IPS-20b (cell line): ENCODE data around the gene ERH.

Experiments
- H3K27ac ChIP-seq: one replicate; pipeline ENCODE4 v1.5.1; 2013; ENCODE audit warnings: low read length
- H3K27me3 ChIP-seq: 2 replicates; pipeline ENCODE4 v1.6.1; 2013; ENCODE audit warnings: mild to moderate bottlenecking, low read length, inconsistent platforms; ENCODE audit not compliant: insufficient read depth
- H3K36me3 ChIP-seq: 2 replicates; pipeline ENCODE4 v1.6.1; 2013; ENCODE audit warnings: low read depth, mild to moderate bottlenecking, inconsistent platforms, low read length, moderate library complexity; ENCODE audit not compliant: insufficient read depth
- H3K4me1 ChIP-seq: 2 replicates; pipeline ENCODE4 v1.6.1; 2013; ENCODE audit warnings: mild to moderate bottlenecking, control low read depth, inconsistent platforms, low read length, moderate library complexity; ENCODE audit not compliant: insufficient read depth
- H3K4me3 ChIP-seq: 2 replicates; pipeline ENCODE4 v1.5.1; 2013; ENCODE audit warnings: mild to moderate bottlenecking, low read length, inconsistent platforms
- H3K9ac ChIP-seq: 2 replicates; pipeline ENCODE4 v1.6.1; 2013; ENCODE audit warnings: low read depth, mild to moderate bottlenecking, inconsistent platforms, low read length, moderate library complexity
- H3K9me3 ChIP-seq: 2 replicates; pipeline ENCODE4 v1.6.1; 2013; ENCODE audit warnings: mild to moderate bottlenecking, low read depth, low read length, inconsistent platforms; ENCODE audit not compliant: insufficient read depth

Gene ERH

GRCh38 chr14:69366761-69367160, 31.3 kb downstream of the ERH start:
- Histone ChIP-seq H3K4me3 (no peak overlapping the region), H3K27ac (no peak overlapping the region), H3K9ac (no peak overlapping the region), H3K36me3 (no peaks in the 10 kb centered on the region), H3K27me3 (no peaks in the 10 kb centered on the region), H3K4me1 (0 out of 2 replicates have a peak, but pooled peaks cover 2% of the 10 kb centered on the region), H3K9me3 (no peaks in the 10 kb centered on the region)

GRCh38 chr14:69366069-69366468, 32.0 kb downstream of the ERH start:
- Histone ChIP-seq H3K27me3 (no peaks in the 10 kb centered on the region), H3K9me3 (no peaks in the 10 kb centered on the region), H3K4me3 (no peak overlapping the region), H3K36me3 (no peaks in the 10 kb centered on the region), H3K4me1 (0 out of 2 replicates have a peak, but pooled peaks cover 2% of the 10 kb centered on the region), H3K9ac (no peak overlapping the region), H3K27ac (no peak overlapping the region)

GRCh38 chr14:69364378-69364777, 33.7 kb downstream of the ERH start:
- no peak overlapping the region for H3K9ac ChIP-seq
- H3K9me3 ChIP-seq = no peaks in the 10 kb centered on the region
- H3K27ac ChIP-seq = no peak overlapping the region
- H3K4me1 ChIP-seq = no peaks in the 10 kb centered on the region
- H3K27me3 ChIP-seq = no peaks in the 10 kb centered on the region
- H3K4me3 ChIP-seq = no peak overlapping the region
- H3K36me3 ChIP-seq = no peaks in the 10 kb centered on the region

GRCh38 chr14:69363964-69364363, 34.1 kb downstream of the ERH start:
- Histone ChIP-seq H3K4me1 (no peaks in the 10 kb centered on the region), H3K27ac (no peak overlapping the region), H3K9ac (no peak overlapping the region), H3K27me3 (no peaks in the 10 kb centered on the region), H3K4me3 (no peak overlapping the region), H3K36me3 (no peaks in the 10 kb centered on the region), H3K9me3 (no peaks in the 10 kb centered on the region)

GRCh38 chr14:69363055-69363454, 35.0 kb downstream of the ERH start:
- no peak overlapping the region for H3K27ac ChIP-seq
- H3K36me3 ChIP-seq = no peaks in the 10 kb centered on the region
- no peak overlapping the region for H3K9ac ChIP-seq
- H3K4me1 ChIP-seq = no peaks in the 10 kb centered on the region
- H3K9me3 ChIP-seq = no peaks in the 10 kb centered on the region
- no peaks in the 10 kb centered on the region for H3K27me3 ChIP-seq
- no peak overlapping the region for H3K4me3 ChIP-seq

GRCh38 chr14:69360438-69361108, 37.5 kb downstream of the ERH start:
- Histone ChIP-seq H3K4me1 (no peaks in the 10 kb centered on the region), H3K4me3 (no peak overlapping the region), H3K9me3 (no peaks in the 10 kb centered on the region), H3K36me3 (no peaks in the 10 kb centered on the region), H3K9ac (no peak overlapping the region), H3K27me3 (no peaks in the 10 kb centered on the region), H3K27ac (no peak overlapping the region)

GRCh38 chr14:69358966-69359365, 39.1 kb downstream of the ERH start:
- no peaks in the 10 kb centered on the region for H3K27me3 ChIP-seq
- H3K9me3 ChIP-seq = no peaks in the 10 kb centered on the region
- no peaks in the 10 kb centered on the region for H3K36me3 ChIP-seq
- H3K9ac ChIP-seq = no peak overlapping the region
- no peak overlapping the region for H3K4me3 ChIP-seq
- no peaks in the 10 kb centered on the region for H3K4me1 ChIP-seq
- no peak overlapping the region for H3K27ac ChIP-seq

GRCh38 chr14:69358233-69358963, 39.7 kb downstream of the ERH start:
- H3K9me3 ChIP-seq = no peaks in the 10 kb centered on the region
- no peak overlapping the region for H3K9ac ChIP-seq
- no peaks in the 10 kb centered on the region for H3K4me1 ChIP-seq
- no peaks in the 10 kb centered on the region for H3K36me3 ChIP-seq
- no peak overlapping the region for H3K27ac ChIP-seq
- no peaks in the 10 kb centered on the region for H3K27me3 ChIP-seq
- no peak overlapping the region for H3K4me3 ChIP-seq

GRCh38 chr14:69357544-69358200, 40.4 kb downstream of the ERH start:
- no peaks in the 10 kb centered on the region for H3K27me3 ChIP-seq
- no peaks in the 10 kb centered on the region for H3K9me3 ChIP-seq
- no peak overlapping the region for H3K9ac ChIP-seq
- H3K4me3 ChIP-seq = no peak overlapping the region
- no peaks in the 10 kb centered on the region for H3K36me3 ChIP-seq
- no peak overlapping the region for H3K27ac ChIP-seq
- H3K4me1 ChIP-seq = no peaks in the 10 kb centered on the region

- no peaks in the 10 kb centered on the region for H3K4me1 ChIP-seq
- H3K27me3 ChIP-seq = no peaks in the 10 kb centered on the region
- no peaks in the 10 kb centered on the region for H3K36me3 ChIP-seq
- no peak overlapping the region for H3K27ac ChIP-seq
- H3K9ac ChIP-seq = no peak overlapping the region
- no peak overlapping the region for H3K4me3 ChIP-seq
- no peaks in the 10 kb centered on the region for H3K9me3 ChIP-seq
These were observed 41.1 kb downstream of the ERH start for GRCh38 chr14:69356903-69357543.

- Histone ChIP-seq H3K27ac (no peak overlapping the region), H3K36me3 (no peaks in the 10 kb centered on the region), H3K4me1 (0 out of 2 replicates have a peak, but pooled peaks cover 2% of the 10 kb centered on the region), H3K27me3 (no peaks in the 10 kb centered on the region), H3K9me3 (no peaks in the 10 kb centered on the region), H3K4me3 (no peak overlapping the region), H3K9ac (no peak overlapping the region)
These were observed 42.4 kb downstream of the ERH start for GRCh38 chr14:69355607-69356281.
